HepG2 (cell line): ENCODE measurements around the gene FETUB. TPM values are rescaled to one million over a fixed set of nuclear protein-coding genes. Genes with fewer than 3 reads are reported as not detected.

Experiments
- BHLHE40 ChIP-seq: IDR thresholded peaks from 2 replicates; pipeline ENCODE4 v1.6.1; 2011; ENCODE audit warnings: low read length, improper control_type of control experiment
- DDIT3 ChIP-seq: sonication (generic); formaldehyde crosslinking; IDR thresholded peaks from 2 replicates; pipeline ENCODE4 v1.4.0; 2020; ENCODE audit warnings: mild to moderate bottlenecking, missing genetic modification reagents
- FOXM1 ChIP-seq: sonication (generic); formaldehyde crosslinking; IDR thresholded peaks from 2 replicates; pipeline ENCODE4 v1.5.0; 2020; ENCODE audit warnings: missing genetic modification reagents
- HBP1 ChIP-seq: IDR thresholded peaks from 2 replicates; pipeline ENCODE4 v1.6.1; 2016; ENCODE audit warnings: low read depth, control low read depth
- KAT7 ChIP-seq: IDR thresholded peaks from 2 replicates; pipeline ENCODE4 v1.6.1; 2018; ENCODE audit warnings: borderline replicate concordance, missing compliant biosample characterization
- KLF11 ChIP-seq: IDR thresholded peaks from 2 replicates; pipeline ENCODE4 v1.6.1; 2016; ENCODE audit warnings: missing compliant biosample characterization
- NCOA1 ChIP-seq: sonication (generic); formaldehyde crosslinking; IDR thresholded peaks from 2 replicates; pipeline ENCODE4 v1.9.0; 2021; ENCODE audit warnings: missing genetic modification reagents
- NR0B2 ChIP-seq: sonication (generic); formaldehyde crosslinking; IDR thresholded peaks from 2 replicates; pipeline ENCODE4 v1.4.0; 2020; ENCODE audit warnings: mild to moderate bottlenecking, missing genetic modification reagents
- RFXANK ChIP-seq: IDR thresholded peaks from 2 replicates; pipeline ENCODE4 v1.6.1; 2016
- SRF ChIP-seq: IDR thresholded peaks from 2 replicates; pipeline ENCODE4 v1.6.1; 2011; ENCODE audit warnings: mild to moderate bottlenecking, low read depth, low read length, moderate library complexity
- ZNF180 ChIP-seq: sonication (generic); formaldehyde crosslinking; IDR thresholded peaks from 2 replicates; pipeline ENCODE4 v1.4.0; 2020; ENCODE audit warnings: low read depth, missing genetic modification reagents, borderline replicate concordance
- ZNF207 ChIP-seq: fragments of 450-650 bp; IDR thresholded peaks from 2 replicates; pipeline ENCODE4 v1.6.1; 2016; ENCODE audit warnings: antibody characterized with exemption, borderline replicate concordance
- ZNF251 ChIP-seq: sonication (generic); formaldehyde crosslinking; IDR thresholded peaks from 2 replicates; pipeline ENCODE4 v1.9.0; 2021; ENCODE audit warnings: mild to moderate bottlenecking, missing genetic modification reagents
- ZNF282 ChIP-seq: fragments of 450-650 bp; IDR thresholded peaks from 2 replicates; pipeline ENCODE4 v1.6.1; 2018; ENCODE audit not compliant: partially characterized antibody
- ZNF414 ChIP-seq: sonication (generic); formaldehyde crosslinking; IDR thresholded peaks from 2 replicates; pipeline ENCODE4 v1.5.0; 2020; ENCODE audit warnings: missing genetic modification reagents
- ZNF543 ChIP-seq: sonication (generic); formaldehyde crosslinking; IDR thresholded peaks from 2 replicates; pipeline ENCODE4 v1.4.0; 2020; ENCODE audit warnings: mild to moderate bottlenecking, missing genetic modification reagents
- ZNF614 ChIP-seq: IDR thresholded peaks from 2 replicates; pipeline ENCODE4 v1.6.1; 2018; ENCODE audit warnings: missing biosample characterization, missing genetic modification reagents, inconsistent platforms, borderline replicate concordance
- ZNF746 ChIP-seq: sonication (generic); formaldehyde crosslinking; IDR thresholded peaks from 2 replicates; pipeline ENCODE4 v1.8.0; 2022; ENCODE audit warnings: mild to moderate bottlenecking, missing genetic modification reagents
- ZNF777 ChIP-seq: sonication (generic); formaldehyde crosslinking; IDR thresholded peaks from 2 replicates; pipeline ENCODE4 v1.4.0; 2020; ENCODE audit warnings: missing genetic modification reagents
- polyA plus RNA-seq, 8 experiments: library from polyadenylated mRNA; depleted of rRNA in 3 of 8; stranded (reverse) in 7 of 8; unstranded in 1 of 8; fragments of >200 nt; fragmentation: Illumina TruSeq in 4 of 8; extraction: Trizol in 4 of 8; gene quantifications; 2 replicates each; pipeline versions ENCODE4 v1.2.1 to v1.2.3, GENCODE V29; 2011 to 2016; ENCODE audit warnings: low read depth in 4 of 8, missing spikeins in 1 of 8, mixed read lengths in 1 of 8; ENCODE audit not compliant: insufficient read depth in 1 of 8
- total RNA-seq, 5 experiments: library from RNA; depleted of rRNA; stranded (reverse); fragments of >200 nt; fragmentation: Illumina TruSeq; extraction: Trizol; gene quantifications; 2 replicates each; pipeline ENCODE4 v1.2.3, GENCODE V29; 2016; ENCODE audit warnings: low read depth in 1 of 5
- TF ChIP-seq, protein P1 (sequence below): sonication (generic); formaldehyde crosslinking; IDR thresholded peaks from 2 replicates; pipeline ENCODE4 v1.8.0; 2023; ENCODE audit warnings: mild to moderate bottlenecking, missing genetic modification reagents
- TF ChIP-seq, protein P2 (sequence below): sonication (generic); formaldehyde crosslinking; IDR thresholded peaks from 2 replicates; pipeline ENCODE4 v1.5.0; 2020; ENCODE audit warnings: mild to moderate bottlenecking, missing genetic modification reagents
- TF ChIP-seq, protein P3 (sequence below): sonication (generic); formaldehyde crosslinking; IDR thresholded peaks from 2 replicates; pipeline ENCODE4 v1.4.0; 2020; ENCODE audit warnings: missing genetic modification reagents, mild to moderate bottlenecking, borderline replicate concordance

Gene FETUB
- total and polyA plus RNA-seq, 2 of the 13 experiments (the other 11 are each of a cell fraction or from before 2014, with no cell fraction given) = 2.1 to 4.4 TPM

DNA sequence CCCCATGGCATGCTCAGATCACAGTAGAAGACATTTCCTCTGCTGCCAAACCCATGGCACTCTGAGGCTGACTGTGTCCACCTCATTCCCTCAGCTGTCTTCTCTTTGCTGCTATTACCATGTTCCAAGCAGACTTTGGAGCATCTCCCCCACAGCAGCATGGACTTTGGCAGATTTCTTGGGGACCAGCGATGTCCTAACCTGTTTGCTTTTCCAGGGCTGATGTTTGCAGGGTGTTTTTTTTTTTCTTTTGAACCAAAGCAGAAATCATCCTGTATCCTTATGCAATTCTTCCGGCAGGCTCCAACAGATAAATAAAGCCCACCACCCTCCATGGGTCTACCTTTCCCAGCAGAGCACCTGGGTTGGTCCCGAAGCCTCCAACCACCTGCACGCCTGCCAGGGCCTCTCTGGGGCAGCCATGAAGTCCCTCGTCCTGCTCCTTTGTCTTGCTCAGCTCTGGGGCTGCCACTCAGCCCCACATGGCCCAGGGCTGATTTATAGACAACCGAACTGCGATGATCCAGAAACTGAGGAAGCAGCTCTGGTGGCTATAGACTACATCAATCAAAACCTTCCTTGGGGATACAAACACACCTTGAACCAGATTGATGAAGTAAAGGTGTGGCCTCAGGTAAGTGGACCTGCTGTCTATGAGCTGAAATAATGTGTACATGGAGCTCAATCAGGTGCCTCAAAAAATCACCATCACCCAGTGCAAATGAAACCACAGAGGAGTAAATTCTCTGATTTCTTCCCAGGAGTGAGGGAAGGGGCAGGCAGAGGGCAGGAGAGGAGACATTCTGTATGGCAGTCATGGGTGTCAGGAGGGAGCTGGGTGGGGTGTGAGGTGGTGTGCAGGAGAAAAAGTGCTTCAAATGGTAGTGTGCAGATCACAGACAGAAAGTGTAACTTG lies 27.2 kb upstream of the FETUB start, which contains the start of gene AHSG (continued):
- TF ChIP-seq ZNF251 (CRISPR knock-in tag) (no peak), ZNF282 (no peak), NCOA1 (CRISPR knock-in tag) (peak; percentile 92; the same call in 1 of the 2 replicates), ZNF746 (CRISPR knock-in tag) (peak; percentile 45; the same call in 1 of the 2 replicates), ZNF207 (no peak), BHLHE40 (no peak; the same call in 1 of the 2 replicates), KLF11 (CRISPR knock-in tag) (peak; percentile 46; the same call in 1 of the 2 replicates), ZNF414 (peak; percentile 39; the same call in 1 of the 2 replicates), ZNF614 (CRISPR knock-in tag) (peak; percentile 26; the same call in 1 of the 2 replicates), SRF (peak; percentile 60; the same call in 1 of the 2 replicates), KAT7 (no peak; the same call in 1 of the 2 replicates), ZNF180 (no peak), NR0B2 (CRISPR knock-in tag) (0 out of 2 replicates have a peak, but pooled peaks have one; percentile 51), ZNF543 (CRISPR knock-in tag) (no peak; the same call in none of the 2 replicates), DDIT3 (CRISPR knock-in tag) (peak; percentile 86), FOXM1 (no peak), HBP1 (CRISPR knock-in tag) (no peak; the same call in 1 of the 2 replicates), ZNF777 (CRISPR knock-in tag) (peak; percentile 12; the same call in 1 of the 2 replicates), RFXANK (CRISPR knock-in tag) (no peak)
- TF ChIP-seq, protein P1, sequence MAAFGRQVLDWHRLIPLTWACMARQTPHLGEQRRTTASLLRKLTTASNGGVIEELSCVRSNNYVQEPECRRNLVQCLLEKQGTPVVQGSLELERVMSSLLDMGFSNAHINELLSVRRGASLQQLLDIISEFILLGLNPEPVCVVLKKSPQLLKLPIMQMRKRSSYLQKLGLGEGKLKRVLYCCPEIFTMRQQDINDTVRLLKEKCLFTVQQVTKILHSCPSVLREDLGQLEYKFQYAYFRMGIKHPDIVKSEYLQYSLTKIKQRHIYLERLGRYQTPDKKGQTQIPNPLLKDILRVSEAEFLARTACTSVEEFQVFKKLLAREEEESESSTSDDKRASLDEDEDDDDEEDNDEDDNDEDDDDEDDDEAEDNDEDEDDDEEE = 0 out of 2 replicates have a peak, but pooled peaks have one; percentile 12
- TF ChIP-seq, protein P2, sequence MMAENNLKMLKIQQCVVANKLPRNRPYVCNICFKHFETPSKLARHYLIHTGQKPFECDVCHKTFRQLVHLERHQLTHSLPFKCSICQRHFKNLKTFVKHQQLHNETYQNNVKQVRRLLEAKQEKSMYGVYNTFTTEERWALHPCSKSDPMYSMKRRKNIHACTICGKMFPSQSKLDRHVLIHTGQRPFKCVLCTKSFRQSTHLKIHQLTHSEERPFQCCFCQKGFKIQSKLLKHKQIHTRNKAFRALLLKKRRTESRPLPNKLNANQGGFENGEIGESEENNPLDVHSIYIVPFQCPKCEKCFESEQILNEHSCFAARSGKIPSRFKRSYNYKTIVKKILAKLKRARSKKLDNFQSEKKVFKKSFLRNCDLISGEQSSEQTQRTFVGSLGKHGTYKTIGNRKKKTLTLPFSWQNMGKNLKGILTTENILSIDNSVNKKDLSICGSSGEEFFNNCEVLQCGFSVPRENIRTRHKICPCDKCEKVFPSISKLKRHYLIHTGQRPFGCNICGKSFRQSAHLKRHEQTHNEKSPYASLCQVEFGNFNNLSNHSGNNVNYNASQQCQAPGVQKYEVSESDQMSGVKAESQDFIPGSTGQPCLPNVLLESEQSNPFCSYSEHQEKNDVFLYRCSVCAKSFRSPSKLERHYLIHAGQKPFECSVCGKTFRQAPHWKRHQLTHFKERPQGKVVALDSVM = peak; percentile 39; the same call in 1 of the 2 replicates
- TF ChIP-seq, protein P3, sequence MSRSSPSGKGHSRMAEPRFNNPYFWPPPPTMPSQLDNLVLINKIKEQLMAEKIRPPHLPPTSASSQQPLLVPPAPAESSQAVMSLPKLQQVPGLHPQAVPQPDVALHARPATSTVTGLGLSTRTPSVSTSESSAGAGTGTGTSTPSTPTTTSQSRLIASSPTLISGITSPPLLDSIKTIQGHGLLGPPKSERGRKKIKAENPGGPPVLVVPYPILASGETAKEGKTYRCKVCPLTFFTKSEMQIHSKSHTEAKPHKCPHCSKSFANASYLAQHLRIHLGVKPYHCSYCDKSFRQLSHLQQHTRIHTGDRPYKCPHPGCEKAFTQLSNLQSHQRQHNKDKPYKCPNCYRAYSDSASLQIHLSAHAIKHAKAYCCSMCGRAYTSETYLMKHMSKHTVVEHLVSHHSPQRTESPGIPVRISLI = peak; percentile 100
